Purkinje cell (primary cell): ENCODE measurements around the gene PEX7. TPM values are rescaled to one million over a fixed set of nuclear protein-coding genes. Genes with fewer than 3 reads are reported as not detected.

Experiments used
- polyA plus RNA-seq: library from polyadenylated mRNA; unstranded; fragments of >200 nt; fragmentation: Nextera tagmentation; gene quantifications from 2 replicates; pipeline ENCODE4 v1.2.1, GENCODE V29; 2014

The PEX7 gene, protein sequence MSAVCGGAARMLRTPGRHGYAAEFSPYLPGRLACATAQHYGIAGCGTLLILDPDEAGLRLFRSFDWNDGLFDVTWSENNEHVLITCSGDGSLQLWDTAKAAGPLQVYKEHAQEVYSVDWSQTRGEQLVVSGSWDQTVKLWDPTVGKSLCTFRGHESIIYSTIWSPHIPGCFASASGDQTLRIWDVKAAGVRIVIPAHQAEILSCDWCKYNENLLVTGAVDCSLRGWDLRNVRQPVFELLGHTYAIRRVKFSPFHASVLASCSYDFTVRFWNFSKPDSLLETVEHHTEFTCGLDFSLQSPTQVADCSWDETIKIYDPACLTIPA
- polyA plus RNA-seq = 28.9 and 33.9 TPM in 2 replicates

DNA sequence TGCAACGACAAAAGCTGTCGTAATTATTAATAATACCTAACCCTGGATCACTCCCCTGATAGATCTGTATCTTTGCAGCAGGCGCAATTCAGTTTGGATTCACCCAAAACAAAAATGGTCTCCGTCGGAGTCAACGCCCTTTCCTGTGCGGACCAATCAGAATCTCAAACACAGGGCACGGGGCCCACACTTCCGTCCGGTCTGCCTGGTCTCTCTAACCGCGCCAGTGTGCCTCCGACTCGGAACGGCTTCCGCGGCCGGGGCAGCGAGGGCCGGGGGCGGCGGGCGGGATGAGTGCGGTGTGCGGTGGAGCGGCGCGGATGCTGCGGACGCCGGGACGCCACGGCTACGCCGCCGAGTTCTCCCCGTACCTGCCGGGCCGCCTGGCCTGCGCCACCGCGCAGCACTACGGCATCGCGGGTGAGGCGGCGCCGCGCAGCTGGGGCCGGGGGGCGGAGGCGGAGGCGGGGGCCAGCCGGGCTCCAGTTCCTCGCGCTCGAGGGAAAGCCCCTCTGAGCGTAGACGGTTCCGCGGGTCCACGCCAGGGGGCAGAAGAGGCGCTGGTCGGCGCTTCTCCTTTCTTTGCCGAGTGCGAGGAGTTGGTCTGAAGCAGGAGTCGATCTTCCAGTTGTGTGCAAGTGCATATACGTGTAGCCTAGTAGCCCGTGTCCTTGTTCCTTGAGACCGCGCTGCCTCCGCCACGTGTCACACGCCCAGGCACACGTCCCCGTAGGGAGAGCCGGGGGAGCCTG is at the start of gene PEX7:
PEX7 (plus strand) TSS at position 217 of the 752 bp plus-strand sequence; CDS start at position 291, 74 bp downstream.

DNA sequence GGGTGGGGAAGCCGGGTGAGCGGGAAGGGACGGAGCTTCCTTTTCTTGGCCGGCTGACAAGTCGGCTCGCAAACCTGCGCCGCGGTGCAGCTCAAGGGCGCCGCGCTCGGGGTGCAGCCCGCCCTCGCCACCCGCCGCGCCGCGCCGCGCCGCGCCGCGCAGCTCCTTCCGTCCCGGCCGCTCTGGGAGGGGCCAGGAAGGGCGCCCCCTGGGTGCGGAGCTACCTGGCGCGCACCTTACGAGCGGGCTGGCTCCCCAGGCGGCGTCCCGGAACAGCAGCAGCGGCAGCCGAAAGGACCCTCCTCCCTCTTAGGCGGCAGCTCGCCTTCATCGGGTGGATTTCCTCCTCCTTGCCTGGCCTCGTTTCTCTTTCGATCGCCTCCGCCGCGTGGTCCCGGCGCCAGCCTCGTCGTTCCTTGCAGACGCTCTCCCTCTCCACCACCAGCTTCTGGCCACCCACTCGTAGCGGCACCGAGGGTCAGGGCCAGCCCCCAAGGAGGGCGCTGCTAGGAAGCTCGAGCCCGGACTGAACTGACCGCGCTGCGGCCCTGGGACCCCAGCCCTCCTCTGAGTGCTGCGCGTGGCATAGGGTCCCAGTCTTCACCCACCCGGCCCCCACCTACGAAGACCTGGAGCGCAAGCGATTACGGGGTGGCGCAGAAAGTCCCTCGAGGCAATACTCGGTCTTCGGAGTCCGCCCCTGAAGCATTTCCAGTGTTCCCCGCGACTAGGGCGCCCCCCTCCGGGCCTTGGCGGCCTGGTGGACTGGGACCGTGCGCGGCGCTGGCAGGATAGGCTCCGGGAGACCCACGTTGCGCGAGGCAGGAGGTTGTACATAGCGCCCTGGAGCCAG is 29.8 kb upstream of the PEX7 start, which contains the start of gene MAP3K5:
MAP3K5 (minus strand) TSS at position 68 of the 853 bp plus-strand sequence. CDS start 320 bp downstream, outside the sequence.

GRCh38 chr6:136921936-136922684 is 99.7 kb downstream of the PEX7 start, which contains the start of gene SLC35D3:
Gene SLC35D3 (plus strand): TSS chr6:136922301. CDS start chr6:136922429, 128 bp downstream.

Other genes starting within 250 kb of the PEX7 start
- gene MAP3K5, start 30.1 kb upstream of the PEX7 start, polyA plus RNA-seq = 7.7 and 9.0 TPM in 2 replicates
- not detected in 2 replicates for gene SLC35D3, start 99.7 kb downstream of the PEX7 start, polyA plus RNA-seq
- gene IL20RA, start 222.4 kb downstream of the PEX7 start, polyA plus RNA-seq = 91.5 and 153 TPM in 2 replicates